OCI-LY7 (cell line): ENCODE results near the gene ADARB2.
"Not testable (repeated sequence)": the region's sequence is repeated elsewhere in the genome, so short reads cannot be mapped to it uniquely, and the experiment has no call there.

ENCODE experiments used
- CTCF ChIP-seq: fragments of 200-600 bp; sonication (generic); conservative IDR thresholded peaks from 2 replicates; pipeline ENCODE4 v1.5.1; 2014; ENCODE audit warnings: mild to moderate bottlenecking, antibody characterized with exemption, low read length, moderate library complexity, mixed read lengths
- EZH2phosphoT487 ChIP-seq: fragments of 200-600 bp; sonication (generic); IDR thresholded peaks from 2 replicates; pipeline ENCODE4 v1.6.1; 2018; ENCODE audit warnings: low read depth, borderline replicate concordance, mild to moderate bottlenecking, mixed run types, antibody characterized with exemption, low read length, moderate library complexity, mixed read lengths

GRCh38 chr10:1616701-1617100 lies 120.6 kb downstream of the ADARB2 start:
- not testable (repeated sequence) for TF ChIP-seq CTCF, EZH2phosphoT487
